HG02571 (cell line): Measurements from ENCODE around the gene C16orf74.

Source experiments
- ATAC-seq: cut with Tn5 transposase; IDR thresholded peaks from one replicate; pipeline ENCODE4 v1.9.1; 2021; ENCODE audit warnings: mild to moderate bottlenecking, moderate library complexity; ENCODE audit not compliant: unreplicated experiment

C16orf74 gene

DNA sequence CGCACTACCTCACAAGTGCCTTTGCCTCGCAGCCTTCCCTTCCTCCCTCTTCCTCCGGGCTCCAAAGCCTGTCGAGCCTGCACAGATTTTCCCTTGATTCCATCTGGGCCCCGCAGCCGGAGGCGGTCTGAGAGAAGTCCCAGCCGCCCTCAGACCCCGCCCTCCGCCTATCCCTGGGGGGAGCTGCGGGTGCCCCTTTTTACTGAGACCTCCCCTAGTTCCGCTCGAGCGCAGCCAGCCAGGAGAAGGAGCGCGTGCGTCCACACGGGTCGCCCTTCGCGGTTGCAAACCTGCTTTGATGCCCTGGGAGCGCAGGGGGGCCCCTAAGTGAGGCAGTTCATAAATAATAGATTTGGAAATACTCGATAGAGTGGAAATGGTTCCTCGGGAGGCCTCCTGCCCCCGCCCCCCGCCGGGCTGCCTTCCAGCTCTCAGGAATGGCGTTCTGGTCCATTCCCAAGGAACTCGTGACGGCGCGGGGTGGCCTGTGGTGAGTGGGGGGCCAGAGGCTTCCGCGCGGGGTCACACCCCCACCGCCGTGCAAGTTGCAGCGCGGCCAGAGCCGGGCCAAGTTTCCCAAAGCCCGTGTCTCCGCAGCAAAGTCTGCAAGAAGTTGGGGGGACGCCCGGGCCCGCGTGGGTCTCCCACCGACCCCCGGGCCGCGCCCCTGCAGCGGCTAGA lies 610 bp downstream of the C16orf74 start:
- no peak for ATAC-seq

- no peak for ATAC-seq
Observed at GRCh38 chr16:85749771-85750145, 1.1 kb downstream of the C16orf74 start.

DNA sequence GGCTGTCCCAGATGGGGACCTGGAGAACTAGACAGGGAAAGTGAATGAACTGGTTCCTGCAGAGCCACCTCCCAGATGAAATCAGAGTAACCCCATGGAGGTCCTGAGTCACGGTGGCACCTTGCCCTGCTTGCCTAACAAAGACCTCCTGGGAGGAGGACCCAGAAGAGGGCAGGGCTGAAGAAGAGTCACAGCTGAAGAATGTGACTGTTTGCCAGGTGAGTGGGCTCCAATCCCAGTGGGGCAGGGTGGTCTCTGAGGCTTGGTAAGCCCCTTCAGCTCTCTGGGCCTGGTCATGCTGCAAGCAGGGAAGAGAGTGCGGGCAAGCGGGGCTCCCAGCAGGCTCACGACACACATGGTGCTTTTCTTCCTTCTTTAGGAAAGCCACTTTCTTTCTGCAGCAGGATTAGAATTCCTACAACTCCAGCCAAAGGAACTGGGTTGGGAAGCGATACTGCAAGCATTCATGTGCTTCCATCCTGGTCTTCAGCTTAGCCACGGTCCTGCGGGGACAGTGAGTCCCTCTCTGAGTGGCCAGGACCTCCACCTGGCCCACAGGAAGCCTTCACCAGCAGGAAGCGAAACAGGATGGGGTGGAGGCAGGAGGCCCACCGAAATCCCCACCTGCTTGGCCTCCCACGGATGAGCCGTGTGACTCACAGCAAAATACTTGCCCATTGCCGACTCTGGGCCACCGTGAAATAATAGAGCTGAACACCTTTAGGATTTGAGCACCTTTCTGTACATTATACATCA lies 4.3 kb downstream of the C16orf74 start:
- no peak for ATAC-seq

- ATAC-seq, result no peak
Observed at GRCh38 chr16:85738923-85739715, 11.8 kb downstream of the C16orf74 start.

DNA sequence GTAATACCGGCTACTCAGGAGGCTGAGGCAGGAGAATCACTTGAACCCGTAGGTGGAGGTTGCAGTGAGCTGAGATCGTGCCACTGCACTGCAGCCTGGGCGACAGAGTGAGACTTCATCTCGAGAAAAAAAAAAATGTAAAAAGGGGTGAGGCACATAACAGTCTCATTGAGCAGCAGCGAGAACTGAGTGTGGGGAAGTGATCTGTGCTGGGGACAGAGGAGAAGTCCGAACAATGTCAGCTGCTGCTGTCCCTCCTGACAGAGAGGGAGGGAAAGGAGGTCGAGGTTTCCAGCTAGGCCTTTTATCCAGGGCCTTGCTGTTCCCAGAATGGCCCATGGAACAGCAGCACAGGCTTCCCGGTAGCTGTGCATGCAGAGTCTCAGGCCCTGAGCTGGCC lies 14.0 kb downstream of the C16orf74 start:
- ATAC-seq, result no peak

GRCh38 chr16:85735946-85736345 lies 14.9 kb downstream of the C16orf74 start:
- no peak for ATAC-seq

GRCh38 chr16:85735225-85735635 lies 15.7 kb downstream of the C16orf74 start:
- peak; percentile 53 for ATAC-seq

DNA sequence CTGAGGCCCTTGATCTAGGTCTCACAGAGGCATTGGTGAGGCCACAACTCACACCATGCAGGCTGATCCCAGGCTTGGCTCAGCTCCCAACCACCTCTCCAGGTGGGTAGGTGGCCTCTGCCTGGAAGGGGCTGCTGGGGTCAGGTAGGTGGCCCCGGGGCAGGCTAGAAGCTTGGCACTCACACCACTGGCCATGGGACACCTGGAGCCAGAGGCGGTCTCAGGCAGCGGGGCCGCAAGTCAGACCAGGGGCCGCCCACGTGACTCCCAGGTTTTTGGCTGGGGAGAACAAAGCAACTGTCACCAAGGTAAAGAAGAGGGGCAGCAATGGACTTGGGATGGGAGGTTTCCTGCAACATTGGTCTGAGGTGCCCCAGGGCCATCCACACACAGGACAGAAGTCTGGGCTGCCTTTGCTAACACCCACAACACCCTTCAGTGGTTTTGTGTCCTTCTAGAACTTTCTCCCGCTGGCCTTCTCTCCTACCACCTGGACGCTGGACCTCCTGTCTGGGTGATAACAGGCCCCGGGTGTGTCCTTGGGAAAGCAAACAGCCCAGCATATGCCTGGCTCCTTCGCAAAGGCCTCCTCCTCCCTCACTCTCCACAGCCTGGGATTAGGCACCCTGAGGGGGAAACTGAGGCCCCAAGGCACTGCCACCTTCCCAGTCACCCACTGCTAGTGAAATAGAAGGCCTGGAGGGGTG lies 16.4 kb downstream of the C16orf74 start:
- no peak for ATAC-seq

DNA sequence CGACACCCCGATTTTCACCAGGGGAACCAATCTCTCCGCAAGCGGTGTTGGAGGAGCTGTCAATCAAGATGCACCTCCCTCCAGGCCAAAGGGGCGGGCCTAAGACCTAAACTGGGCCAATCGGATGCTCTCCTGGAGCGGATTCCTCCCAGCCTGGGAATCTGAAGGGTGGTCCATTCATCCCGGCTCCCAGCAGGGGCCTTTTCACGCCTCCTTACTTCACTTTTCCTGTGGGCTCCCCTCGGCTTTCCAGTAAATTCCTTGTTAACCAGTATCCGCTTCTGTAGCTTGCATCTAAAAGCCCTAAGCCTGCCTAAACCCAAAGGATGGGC lies 17.1 kb downstream of the C16orf74 start:
- no peak for ATAC-seq

- ATAC-seq, result no peak
Observed at GRCh38 chr16:85733155-85733838, 17.6 kb downstream of the C16orf74 start.

DNA sequence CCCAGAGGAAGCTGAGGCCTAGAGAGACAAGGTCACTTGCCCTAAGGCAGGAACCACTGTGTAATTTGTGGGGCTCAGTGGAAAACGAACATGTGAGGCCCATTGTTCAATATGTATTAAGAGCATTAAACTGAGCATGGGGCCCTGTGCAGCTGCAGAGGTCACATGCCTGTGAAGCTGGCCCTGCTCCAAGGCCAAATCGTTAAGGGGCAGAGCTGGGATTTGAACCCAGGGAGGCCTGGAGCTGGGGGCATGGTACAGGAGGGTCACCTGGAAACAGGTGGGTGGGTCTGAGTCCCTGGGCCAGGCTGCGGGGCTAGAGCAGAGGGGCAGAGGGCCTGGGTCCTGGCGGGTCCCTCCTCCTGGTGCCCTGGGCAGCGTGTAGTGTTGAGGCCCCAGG lies 19.7 kb downstream of the C16orf74 start:
- no peak for ATAC-seq

DNA sequence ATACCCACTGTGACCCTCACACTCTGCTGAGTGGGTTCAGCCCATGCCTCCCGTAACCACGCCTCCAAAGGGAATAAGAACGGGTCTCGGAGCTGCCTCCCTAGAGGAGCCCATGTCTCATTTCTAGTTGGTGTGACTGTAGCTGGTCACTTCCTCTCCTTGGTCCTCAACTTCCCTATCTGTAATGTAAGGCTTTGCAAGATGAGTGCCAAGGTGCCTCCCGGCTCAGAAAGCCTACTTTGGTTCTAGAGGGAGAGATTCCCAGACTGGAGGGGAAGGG lies 20.8 kb downstream of the C16orf74 start:
- no peak for ATAC-seq

DNA sequence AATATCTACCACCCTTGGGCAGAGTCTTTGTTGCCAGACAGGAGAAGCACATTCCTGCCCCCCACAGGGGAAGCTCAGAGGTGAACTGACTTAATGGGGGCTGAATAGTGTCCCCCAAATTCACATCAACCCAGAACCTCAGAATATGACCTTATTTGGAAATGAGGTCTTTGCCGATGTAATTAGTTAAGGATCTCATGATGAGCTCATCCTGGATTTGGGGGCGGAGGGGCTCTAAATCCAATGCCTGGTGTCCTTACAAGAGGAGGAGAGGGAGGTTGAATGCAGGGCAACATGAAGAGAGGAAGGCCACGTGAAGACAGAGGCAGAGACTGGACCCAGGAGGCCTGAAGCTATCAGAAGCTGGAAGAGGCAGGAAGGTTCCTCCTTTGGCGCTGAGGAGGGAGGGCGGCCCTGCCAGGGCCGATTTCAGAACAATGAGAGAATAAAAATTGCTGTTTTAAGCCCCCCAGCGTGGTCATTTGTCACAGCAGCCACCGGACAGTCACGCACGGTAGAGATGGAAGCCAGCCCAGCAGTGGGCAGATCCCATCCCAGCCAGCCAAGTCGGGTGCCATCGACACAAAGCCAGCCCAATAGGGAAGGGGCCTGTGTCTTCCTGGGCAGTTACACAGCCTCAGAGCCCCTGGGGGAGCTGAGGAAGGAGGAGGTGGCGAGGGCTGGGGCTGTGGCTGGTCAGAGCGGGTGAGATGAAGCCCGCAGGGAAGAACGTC lies 21.3 kb downstream of the C16orf74 start:
- no peak for ATAC-seq

GRCh38 chr16:85728879-85729278 lies 22.0 kb downstream of the C16orf74 start:
- ATAC-seq, result no peak

- no peak for ATAC-seq
Observed at GRCh38 chr16:85724936-85725335, 26.0 kb downstream of the C16orf74 start.

- no peak for ATAC-seq
Observed at GRCh38 chr16:85724126-85724879, 26.6 kb downstream of the C16orf74 start.

- no peak for ATAC-seq
Observed at GRCh38 chr16:85722128-85722893, 28.6 kb downstream of the C16orf74 start.

DNA sequence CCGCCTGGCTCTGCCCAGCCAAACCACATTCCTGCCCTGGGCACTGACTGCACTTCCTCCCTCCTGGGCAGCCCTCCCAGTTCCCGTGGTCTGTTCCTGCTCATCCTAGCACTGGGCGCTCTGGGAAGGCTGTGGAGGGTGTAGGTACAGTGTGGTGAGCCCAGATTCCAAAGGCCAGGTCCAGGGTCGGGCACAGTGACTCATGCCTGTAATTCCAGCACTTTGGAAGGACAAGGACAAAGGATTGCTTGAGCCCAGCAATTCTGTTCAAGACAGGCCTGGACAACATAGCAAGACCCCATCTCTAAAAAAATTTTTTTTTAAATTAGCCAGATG lies 30.6 kb downstream of the C16orf74 start:
- no peak for ATAC-seq
